Mesodermal cell (in vitro differentiated cells): ENCODE measurements around the gene AKR1C4.
"Not testable (repeated sequence)": the region's sequence is repeated elsewhere in the genome, so short reads cannot be mapped to it uniquely, and the experiment has no call there.

Experiments
- H3K27ac ChIP-seq: 2 replicates; pipeline ENCODE4 v1.7.0; 2013; ENCODE audit warnings: mild to moderate bottlenecking, low read depth, low read length, moderate library complexity; ENCODE audit not compliant: severe bottlenecking
- H3K36me3 ChIP-seq: 2 replicates; pipeline ENCODE4 v1.7.1; 2013; ENCODE audit warnings: mild to moderate bottlenecking, low read length, moderate library complexity; ENCODE audit not compliant: control insufficient read depth, insufficient read depth
- H3K4me1 ChIP-seq: one replicate; pipeline ENCODE4 v1.7.1; 2013; ENCODE audit warnings: mild to moderate bottlenecking, low read length; ENCODE audit not compliant: insufficient read depth, control insufficient read depth, poor library complexity, severe bottlenecking
- H3K4me3 ChIP-seq: 2 replicates; pipeline ENCODE4 v1.7.0; 2013; ENCODE audit warnings: low read length, control low read depth, mild to moderate bottlenecking; ENCODE audit not compliant: insufficient read depth, poor library complexity, severe bottlenecking; ENCODE audit errors: extremely low read depth
- H3K9me3 ChIP-seq: 2 replicates; pipeline ENCODE4 v1.7.1; 2013; ENCODE audit warnings: mild to moderate bottlenecking, low read length, moderate library complexity; ENCODE audit not compliant: control insufficient read depth
- WGBS, 2 experiments: methylation state at CpG; one replicate each; pipeline ENCODE4 v1.1.5; 2013; ENCODE audit warnings: missing lambda C conversion rate in 2 of 2; ENCODE audit not compliant: insufficient coverage in 2 of 2; 5-methylcytosine and 5-hydroxymethylcytosine counted together

The AKR1C4 gene

DNA sequence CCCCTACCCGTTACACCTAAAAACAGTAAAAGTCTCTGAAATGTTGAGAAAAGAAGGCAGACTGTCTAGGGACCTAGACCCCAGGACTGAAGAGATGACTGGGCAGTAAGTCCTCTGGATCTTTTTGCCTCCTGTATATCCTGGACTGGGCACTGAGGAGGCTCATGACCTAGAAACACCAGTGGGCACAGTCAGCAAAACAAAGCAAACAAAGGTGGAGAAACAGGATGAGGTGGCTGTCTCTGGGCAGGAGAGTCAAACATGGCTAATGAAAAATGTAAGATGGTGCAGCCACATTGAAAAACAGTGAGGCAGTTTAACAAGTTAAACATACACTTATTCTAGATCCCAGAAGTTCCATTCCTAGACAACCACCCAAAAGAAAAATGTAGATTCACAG, 45.9 kb downstream of the AKR1C4 start:
- Histone ChIP-seq H3K27ac (no peak overlapping the region), H3K4me3 (no peak overlapping the region), H3K9me3 (no peaks in the 10 kb centered on the region), H3K4me1 (no peaks in the 10 kb centered on the region), H3K36me3 (no peaks in the 10 kb centered on the region)
- 100% methylated on average over 1 of the region's 1 CpG; no CpG with 5 or more reads in 1 of the 2 experiments for WGBS, 2 experiments

GRCh38 chr10:5243521-5243987, 46.9 kb downstream of the AKR1C4 start:
- Histone ChIP-seq H3K4me1 (no peaks in the 10 kb centered on the region), H3K27ac (no peak overlapping the region), H3K36me3 (no peaks in the 10 kb centered on the region), H3K9me3 (no peaks in the 10 kb centered on the region), H3K4me3 (no peak overlapping the region)
- 100% methylated on average over 1 of the region's 1 CpG; no CpG with 5 or more reads in 1 of the 2 experiments for WGBS, 2 experiments

DNA sequence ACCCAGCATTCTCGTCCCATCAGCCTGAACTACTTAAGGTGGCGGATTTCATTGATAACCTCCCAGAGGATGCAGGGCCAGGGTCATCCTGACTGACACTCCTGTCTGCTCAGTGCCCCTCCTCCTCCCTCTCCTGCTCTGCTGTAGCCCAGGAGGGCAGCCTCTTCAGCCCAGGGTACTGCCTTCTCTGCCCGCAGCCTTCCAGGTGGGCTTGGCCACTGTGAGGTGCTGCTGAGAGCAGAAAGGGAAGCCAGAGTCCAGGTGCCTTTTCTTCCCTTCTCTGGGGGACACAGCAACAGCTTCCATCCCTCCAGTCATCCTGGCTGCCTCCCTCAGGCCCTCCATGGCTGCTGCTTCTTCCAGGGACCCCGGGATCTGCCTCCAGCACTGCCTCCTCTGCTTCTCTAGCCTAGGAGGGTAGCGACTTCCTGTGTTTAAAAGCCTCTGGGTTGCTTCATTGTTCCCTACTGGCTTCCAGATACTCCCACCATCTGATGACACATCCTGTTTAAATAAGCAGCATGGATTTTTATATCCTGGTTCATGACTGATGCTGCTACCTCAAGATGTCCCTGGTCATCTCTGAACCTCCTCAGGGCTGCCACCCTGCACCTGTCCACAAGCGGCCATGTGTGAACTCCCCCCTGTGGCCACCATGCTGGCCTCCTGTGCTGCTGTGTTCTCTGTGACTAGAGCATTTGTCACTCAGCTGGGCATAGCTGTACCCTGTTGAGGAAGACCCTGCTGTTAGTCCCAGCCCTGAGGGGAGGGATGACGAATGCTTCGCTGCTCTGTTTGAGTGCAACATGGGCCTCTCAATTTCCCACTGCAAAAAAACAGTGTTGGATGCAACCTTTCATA, 55.8 kb downstream of the AKR1C4 start:
- no peaks in the 10 kb centered on the region for H3K36me3 ChIP-seq
- WGBS, 2 experiments = 79 to 83% methylated on average over 7 to 8 of the region's 8 CpGs
- no peaks in the 10 kb centered on the region for H3K9me3 ChIP-seq
- H3K4me1 ChIP-seq = peaks cover 5% of the 10 kb centered on the region
- no peak overlapping the region for H3K4me3 ChIP-seq
- no peak overlapping the region for H3K27ac ChIP-seq

DNA sequence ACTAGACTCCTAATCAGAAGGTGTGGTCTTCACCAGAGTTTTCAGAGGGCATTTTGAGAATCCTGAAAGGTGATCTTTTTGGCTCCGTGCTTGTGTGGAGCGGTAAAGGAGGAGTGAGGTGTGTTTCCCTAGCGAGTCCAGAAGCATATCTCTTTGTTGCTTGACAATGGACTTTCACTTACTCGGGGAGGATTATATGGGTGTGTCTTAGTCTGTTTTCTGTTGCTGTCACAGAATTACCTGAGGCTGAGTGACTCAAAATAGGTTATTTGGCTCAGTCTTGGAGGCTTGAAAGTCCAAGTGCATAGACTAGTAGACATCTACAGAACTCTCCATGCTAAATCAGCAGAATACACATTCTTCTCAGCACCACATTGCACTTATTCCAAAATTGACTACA, 57.9 kb downstream of the AKR1C4 start:
- Histone ChIP-seq H3K4me3 (no peak overlapping the region), H3K36me3 (no peaks in the 10 kb centered on the region), H3K27ac (no peak overlapping the region), H3K9me3 (no peaks in the 10 kb centered on the region), H3K4me1 (peaks cover 5% of the 10 kb centered on the region)
- 58 to 90% methylated on average over 2 to 4 of the region's 4 CpGs for WGBS, 2 experiments

GRCh38 chr10:5257768-5258167, 61.1 kb downstream of the AKR1C4 start:
- H3K9me3 ChIP-seq, H3K4me3 ChIP-seq, H3K4me1 ChIP-seq, H3K36me3 ChIP-seq, H3K27ac ChIP-seq: not testable (repeated sequence)
- WGBS, 2 experiments = no CpG with 5 or more reads among the region's 3 CpGs

- WGBS, 2 experiments = 77 to 85% methylated on average over 2 to 3 of the region's 6 CpGs
- H3K9me3 ChIP-seq = no peaks in the 10 kb centered on the region
- no peak overlapping the region for H3K4me3 ChIP-seq
- H3K36me3 ChIP-seq = no peaks in the 10 kb centered on the region
- H3K4me1 ChIP-seq = no peaks in the 10 kb centered on the region
- H3K27ac ChIP-seq = no peak overlapping the region
These were observed 62.7 kb downstream of the AKR1C4 start for GRCh38 chr10:5259132-5259951.

- H3K36me3 ChIP-seq = no peaks in the 10 kb centered on the region
- 80 to 100% methylated on average over 2 to 5 of the region's 5 CpGs for WGBS, 2 experiments
- H3K4me3 ChIP-seq = no peak overlapping the region
- H3K27ac ChIP-seq = no peak overlapping the region
- H3K4me1 ChIP-seq = no peaks in the 10 kb centered on the region
- H3K9me3 ChIP-seq = no peaks in the 10 kb centered on the region
These were observed 63.4 kb downstream of the AKR1C4 start for GRCh38 chr10:5259952-5260578.

DNA sequence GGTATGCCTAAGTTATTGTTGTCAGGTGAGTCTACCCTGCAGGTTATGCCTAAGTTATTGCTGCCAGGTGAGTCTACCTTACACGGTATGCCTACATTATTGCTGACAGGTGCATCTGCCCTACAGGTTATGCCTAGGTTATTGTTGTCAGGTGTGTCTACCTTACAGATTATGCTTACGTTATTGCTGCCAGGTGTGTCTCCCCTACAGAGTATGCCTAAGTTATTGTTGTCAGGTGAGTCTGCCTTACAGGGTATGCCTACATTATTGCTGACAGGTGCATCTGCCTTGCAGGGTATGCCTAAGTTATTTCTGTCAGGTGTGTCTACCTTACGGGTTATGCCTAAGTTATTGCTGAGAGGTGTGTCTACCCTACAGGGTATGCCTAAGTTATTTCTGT, 64.2 kb downstream of the AKR1C4 start:
- no peaks in the 10 kb centered on the region for H3K9me3 ChIP-seq
- 92 to 100% methylated on average over 2 of the region's 3 CpGs for WGBS, 2 experiments
- no peak overlapping the region for H3K4me3 ChIP-seq
- H3K4me1 ChIP-seq = no peaks in the 10 kb centered on the region
- no peaks in the 10 kb centered on the region for H3K36me3 ChIP-seq
- H3K27ac ChIP-seq = no peak overlapping the region

GRCh38 chr10:5265139-5265538, 68.5 kb downstream of the AKR1C4 start:
- Histone ChIP-seq H3K9me3 (no peaks in the 10 kb centered on the region), H3K4me3 (no peak overlapping the region), H3K27ac (no peak overlapping the region), H3K4me1 (no peaks in the 10 kb centered on the region), H3K36me3 (no peaks in the 10 kb centered on the region)
- WGBS, 2 experiments = no CpG with 5 or more reads among the region's 1 CpG

DNA sequence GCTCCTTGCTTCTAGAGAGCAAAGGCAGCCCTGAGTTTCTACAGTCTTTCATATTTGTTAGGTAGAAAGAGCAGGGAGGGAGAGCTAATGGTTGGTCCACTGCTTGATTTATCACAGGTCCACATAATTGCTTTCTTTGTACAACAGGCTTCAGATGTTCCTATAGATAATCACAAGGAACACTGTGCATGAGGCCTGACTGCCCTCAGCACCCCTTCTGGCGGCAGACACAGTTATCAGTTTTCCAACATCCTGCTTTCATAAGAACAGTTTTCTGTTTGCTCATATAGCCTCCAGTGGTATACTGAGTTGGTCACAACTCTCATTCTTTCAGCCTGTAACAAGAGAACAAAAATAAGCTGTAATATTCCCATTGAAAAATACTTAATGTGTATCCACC, 69.7 kb downstream of the AKR1C4 start:
- Histone ChIP-seq H3K9me3 (no peaks in the 10 kb centered on the region), H3K4me1 (no peaks in the 10 kb centered on the region), H3K36me3 (no peaks in the 10 kb centered on the region), H3K27ac (no peak overlapping the region), H3K4me3 (no peak overlapping the region)
- 44% methylated on average over 1 of the region's 1 CpG; no CpG with 5 or more reads in 1 of the 2 experiments for WGBS, 2 experiments
